Right renal pelvis (tissue), 4 donors: ENCODE data around the gene VSIG10L. TPM values are rescaled to one million over a fixed set of nuclear protein-coding genes. Genes with fewer than 3 reads are reported as not detected.

Experiments used
- DNase-seq, 4 donors: peaks; one replicate each; pipeline ENCODE4 v3.0.0-alpha.2; 2013; ENCODE audit warnings: low read depth in 4 of 4, low spot score in 3 of 4, missing footprints in 1 of 4
- polyA plus RNA-seq, 4 donors: library from polyadenylated mRNA; unstranded; fragments of 120-200 nt; gene quantifications; one replicate each; pipeline ENCODE4 v1.2.1, GENCODE V29; 2013; ENCODE audit not compliant: insufficient read length in 4 of 4

VSIG10L gene
- polyA plus RNA-seq, 4 donors: 4.3 to 5.2 (median 5.0) TPM

GRCh38 chr19:51339687-51340656, 2.0 kb downstream of the VSIG10L start:
- peak; percentile 74 to 87 (median 82) for DNase-seq

- no peak for DNase-seq
Measured at GRCh38 chr19:51339313-51339686, 2.6 kb downstream of the VSIG10L start.

GRCh38 chr19:51338563-51339312, 3.2 kb downstream of the VSIG10L start:
- DNase-seq: peak in 3 of 4 donors; percentile 68 to 75 (median 69)

GRCh38 chr19:51337861-51338562, 3.9 kb downstream of the VSIG10L start:
- no peak for DNase-seq

- no peak for DNase-seq
Measured at GRCh38 chr19:51337141-51337860, 4.6 kb downstream of the VSIG10L start.

GRCh38 chr19:51333836-51334460, 8.0 kb downstream of the VSIG10L start:
- no peak for DNase-seq

GRCh38 chr19:51331716-51332115, 10.2 kb downstream of the VSIG10L start:
- no peak for DNase-seq

GRCh38 chr19:51331193-51331592, 10.7 kb downstream of the VSIG10L start:
- DNase-seq: no peak

- DNase-seq: no peak
Measured at GRCh38 chr19:51330366-51330765, 11.6 kb downstream of the VSIG10L start.

GRCh38 chr19:51329411-51329810, 12.5 kb downstream of the VSIG10L start:
- no peak for DNase-seq

GRCh38 chr19:51327066-51328001, 14.6 kb downstream of the VSIG10L start:
- peak in 2 of 4 donors; percentile 24 to 36 for DNase-seq

- DNase-seq: no peak
Measured at GRCh38 chr19:51326216-51327065, 15.5 kb downstream of the VSIG10L start.

- DNase-seq: no peak
Measured at GRCh38 chr19:51325161-51325976, 16.6 kb downstream of the VSIG10L start.

- no peak for DNase-seq
Measured at GRCh38 chr19:51324167-51324481, 17.8 kb downstream of the VSIG10L start.

- DNase-seq: no peak
Measured at GRCh38 chr19:51323481-51324166, 18.3 kb downstream of the VSIG10L start.

GRCh38 chr19:51321799-51322198, 20.1 kb downstream of the VSIG10L start:
- DNase-seq: no peak

GRCh38 chr19:51320280-51320657, 21.7 kb downstream of the VSIG10L start:
- DNase-seq: peak in 2 of 4 donors; percentile 18 to 37
